Muscle layer of duodenum (tissue), 2 donors: ENCODE results near the gene UBN2.
"Not testable (repeated sequence)": the region's sequence is repeated elsewhere in the genome, so short reads cannot be mapped to it uniquely, and the experiment has no call there.

Source experiments
- H3K27ac ChIP-seq: one replicate; pipeline ENCODE4 v1.7.0; 2013; ENCODE audit warnings: mild to moderate bottlenecking, low read length
- H3K27me3 ChIP-seq: one replicate; pipeline ENCODE4 v1.7.0; 2013; ENCODE audit warnings: low read depth, mild to moderate bottlenecking, control low read depth, low read length
- H3K36me3 ChIP-seq, 2 donors: one replicate each; pipeline ENCODE4 v1.7.0; 2013; ENCODE audit warnings: low read length in 2 of 2, control low read depth in 1 of 2, mild to moderate bottlenecking in 1 of 2; ENCODE audit not compliant: insufficient read depth in 2 of 2, control insufficient read depth in 1 of 2
- H3K4me1 ChIP-seq, 2 donors: one replicate each; pipeline ENCODE4 v1.7.0; 2013; ENCODE audit warnings: low read length in 2 of 2, mild to moderate bottlenecking in 2 of 2, control low read depth in 1 of 2, moderate library complexity in 1 of 2; ENCODE audit not compliant: insufficient read depth in 2 of 2, control insufficient read depth in 1 of 2
- H3K4me3 ChIP-seq, 2 donors: one replicate each; pipeline ENCODE4 v1.7.0; 2013; ENCODE audit warnings: low read length in 2 of 2, low read depth in 1 of 2, mild to moderate bottlenecking in 1 of 2
- H3K9me3 ChIP-seq, 2 donors: one replicate each; pipeline ENCODE4 v1.7.0; 2013; ENCODE audit warnings: low read length in 2 of 2, control low read depth in 1 of 2, mild to moderate bottlenecking in 1 of 2; ENCODE audit not compliant: control insufficient read depth in 1 of 2
- donor health status: healthy.

Gene UBN2

GRCh38 chr7:139212133-139212532 lies 18.9 kb upstream of the UBN2 start:
- Histone ChIP-seq H3K9me3 (peaks cover 0 to 7% of the 10 kb centered on the region in 2 donors), H3K27ac (no peak overlapping the region), H3K27me3 (no peaks in the 10 kb centered on the region), H3K36me3 (no peaks in the 10 kb centered on the region), H3K4me1 (no peaks in the 10 kb centered on the region), H3K4me3 (no peak overlapping the region)

DNA sequence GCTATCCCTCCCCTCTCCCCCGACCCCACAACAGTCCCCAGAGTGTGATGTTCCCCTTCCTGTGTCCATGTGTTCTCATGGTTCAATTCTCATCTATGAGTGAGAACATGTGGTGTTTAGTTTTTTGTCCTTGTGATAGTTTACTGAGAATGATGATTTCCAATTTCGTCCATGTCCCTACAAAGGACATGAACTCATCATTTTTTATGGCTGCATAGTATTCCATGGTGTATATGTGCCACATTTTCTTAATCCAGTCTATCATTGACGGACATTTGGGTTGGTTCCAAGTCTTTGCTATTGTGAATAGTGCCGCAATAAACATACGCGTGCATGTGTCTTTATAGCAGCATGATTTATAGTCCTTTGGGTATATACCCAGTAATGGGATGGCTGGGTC lies 17.5 kb upstream of the UBN2 start:
- not testable (repeated sequence) for H3K4me1 ChIP-seq, H3K36me3 ChIP-seq, H3K4me3 ChIP-seq, H3K27me3 ChIP-seq, H3K27ac ChIP-seq, H3K9me3 ChIP-seq

GRCh38 chr7:139218173-139218572 lies 12.9 kb upstream of the UBN2 start:
- Histone ChIP-seq H3K4me3 (no peak overlapping the region), H3K27me3 (no peaks in the 10 kb centered on the region), H3K9me3 (no peaks in the 10 kb centered on the region), H3K4me1 (no peaks in the 10 kb centered on the region), H3K27ac (no peak overlapping the region), H3K36me3 (no peaks in the 10 kb centered on the region)

DNA sequence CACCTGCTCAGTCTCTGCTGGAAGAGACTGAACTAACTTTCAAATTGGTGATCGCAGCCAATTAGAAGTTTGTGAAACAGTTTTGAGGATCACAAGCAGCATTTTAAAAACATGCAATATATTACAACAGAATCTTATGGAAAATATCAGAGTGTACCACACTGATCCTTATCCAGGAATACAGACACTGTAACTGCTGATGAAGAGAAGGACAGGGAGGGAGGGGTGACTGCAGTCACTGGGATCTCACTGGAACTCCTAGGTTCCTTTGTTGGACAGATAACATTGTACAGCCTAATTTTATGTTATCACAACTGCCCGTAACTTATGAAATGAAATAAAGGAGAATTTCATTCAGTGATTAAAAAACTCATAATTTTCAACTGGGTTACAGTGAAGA lies 6.8 kb upstream of the UBN2 start:
- Histone ChIP-seq H3K27ac (no peak overlapping the region), H3K27me3 (no peaks in the 10 kb centered on the region), H3K9me3 (no peaks in the 10 kb centered on the region)

DNA sequence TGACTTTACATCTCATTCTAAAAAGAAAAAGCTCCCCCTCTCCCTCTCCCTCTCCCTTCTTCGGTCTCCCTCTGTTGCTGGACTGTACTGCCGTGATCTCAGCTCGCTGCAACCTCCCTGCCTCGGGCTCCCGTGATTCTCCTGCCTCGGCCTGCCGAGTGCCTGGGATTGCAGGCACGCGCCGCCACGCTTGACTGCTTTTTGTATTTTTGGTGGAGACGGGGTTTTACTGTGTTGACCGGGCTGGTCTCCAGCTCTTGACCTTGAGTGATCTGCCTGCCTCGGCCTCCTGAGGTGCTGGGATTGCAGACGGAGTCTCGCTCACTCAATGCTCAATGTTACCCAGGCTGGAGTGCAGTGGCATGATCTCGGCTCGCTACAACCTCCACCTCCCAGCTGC lies 6.2 kb upstream of the UBN2 start:
- H3K9me3 ChIP-seq, H3K4me3 ChIP-seq, H3K4me1 ChIP-seq, H3K27ac ChIP-seq, H3K36me3 ChIP-seq, H3K27me3 ChIP-seq: not testable (repeated sequence)

More for the DNA sequence above, 6.8 kb upstream of the UBN2 start:
- Histone ChIP-seq H3K36me3 (no peaks in the 10 kb centered on the region), H3K4me1 (no peaks in the 10 kb centered on the region), H3K4me3 (no peak overlapping the region)

DNA sequence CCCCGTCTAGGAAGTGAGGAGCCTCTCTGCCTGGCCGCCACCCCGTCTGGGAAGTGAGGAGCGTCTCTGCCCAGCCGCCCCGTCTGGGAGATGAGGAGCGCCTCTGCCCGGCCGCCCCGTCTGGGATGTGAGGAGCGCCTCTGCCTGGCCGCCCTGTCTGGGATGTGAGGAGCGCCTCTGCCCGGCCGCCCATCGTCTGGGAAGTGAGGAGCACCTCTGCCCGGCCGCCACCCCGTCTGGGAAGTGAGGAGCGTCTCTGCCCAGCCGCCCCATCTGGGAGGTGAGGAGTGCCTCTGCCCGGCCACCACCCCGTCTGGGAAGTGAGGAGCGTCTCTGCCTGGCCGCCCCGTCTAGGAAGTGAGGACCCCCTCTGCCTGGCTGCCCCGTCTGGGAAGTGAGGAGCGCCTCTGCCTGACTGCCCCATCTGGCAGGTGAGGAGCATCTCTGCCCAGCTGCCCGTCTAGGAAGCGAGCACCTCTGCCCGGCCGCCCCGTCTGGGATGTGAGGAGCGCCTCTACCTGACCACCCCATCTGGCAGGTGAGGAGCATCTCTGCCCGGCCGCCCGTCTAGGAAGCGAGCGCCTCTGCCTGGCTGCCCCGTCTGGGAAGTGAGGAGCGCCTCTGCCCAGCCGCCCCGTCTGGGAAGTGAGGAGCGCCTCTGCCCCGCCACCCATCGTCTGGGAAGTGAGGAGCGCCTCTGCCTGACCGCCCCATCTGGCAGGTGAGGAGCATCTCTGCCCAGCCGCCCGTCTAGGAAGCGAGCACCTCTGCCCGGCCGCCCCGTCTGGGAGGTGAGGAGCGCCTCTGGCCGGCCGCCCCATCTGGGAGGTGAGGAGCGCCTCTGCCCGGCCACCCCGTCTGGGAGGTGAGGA lies 5.5 kb upstream of the UBN2 start:
- not testable (repeated sequence) for H3K36me3 ChIP-seq, H3K4me3 ChIP-seq, H3K9me3 ChIP-seq, H3K27ac ChIP-seq, H3K4me1 ChIP-seq, H3K27me3 ChIP-seq

- H3K36me3 ChIP-seq, H3K27me3 ChIP-seq, H3K4me1 ChIP-seq, H3K4me3 ChIP-seq, H3K27ac ChIP-seq, H3K9me3 ChIP-seq: not testable (repeated sequence)
These were observed 4.9 kb upstream of the UBN2 start for GRCh38 chr7:139226158-139226515.

DNA sequence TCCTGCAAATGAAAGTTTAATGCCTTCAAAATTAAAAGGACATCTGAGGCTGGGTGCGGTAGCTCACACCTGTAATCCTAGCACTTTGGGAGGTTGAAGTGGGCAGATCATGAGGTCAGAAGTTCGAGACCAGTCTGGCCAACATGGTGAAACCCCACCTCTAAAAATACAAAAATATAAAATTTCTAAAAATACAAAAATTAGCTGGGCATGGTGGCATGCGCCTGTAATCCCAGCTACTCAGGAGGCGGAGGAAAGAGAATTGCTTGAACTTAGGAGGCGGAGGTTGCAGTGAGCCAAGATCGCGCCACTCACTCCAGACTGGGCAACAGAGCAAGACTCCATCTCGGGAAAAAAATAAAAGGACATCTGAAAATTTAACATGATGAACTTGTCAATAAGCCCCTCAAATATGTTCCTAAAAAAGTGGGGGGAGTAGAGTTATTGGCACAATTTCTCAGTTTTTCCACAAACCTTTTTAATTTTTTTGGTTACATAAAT lies 4.0 kb upstream of the UBN2 start:
- not testable (repeated sequence) for H3K4me1 ChIP-seq, H3K4me3 ChIP-seq, H3K9me3 ChIP-seq, H3K27ac ChIP-seq, H3K36me3 ChIP-seq, H3K27me3 ChIP-seq

DNA sequence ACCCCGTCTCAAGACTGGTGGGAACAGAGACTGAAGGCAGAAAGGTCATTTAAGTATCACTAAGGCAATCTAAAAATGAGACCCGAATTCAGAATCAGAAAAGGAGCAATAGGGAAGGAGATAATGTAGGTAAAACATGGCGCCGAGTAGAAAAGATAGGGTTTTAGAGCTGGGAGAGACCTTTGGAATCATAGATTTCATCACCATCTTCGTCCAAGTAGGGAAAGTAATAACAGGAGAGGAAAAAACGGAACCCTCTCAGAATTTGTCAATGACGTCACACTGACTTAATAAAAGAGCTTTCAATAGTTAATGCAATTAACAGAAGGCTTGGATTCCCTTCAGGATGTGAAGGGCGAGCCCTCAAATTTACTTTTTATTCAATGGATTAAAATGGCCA lies 1.0 kb upstream of the UBN2 start:
- Histone ChIP-seq H3K9me3 (no peaks in the 10 kb centered on the region), H3K4me1 (peaks cover 0 to 13% of the 10 kb centered on the region in 2 donors), H3K27me3 (no peaks in the 10 kb centered on the region), H3K36me3 (peaks cover 0 to 9% of the 10 kb centered on the region in 2 donors), H3K4me3 (peak overlapping the region; percentile 85 to 92), H3K27ac (no peak overlapping the region)

- Histone ChIP-seq H3K4me3 (peak overlapping the region; percentile 85 to 92), H3K4me1 (peaks cover 0 to 13% of the 10 kb centered on the region in 2 donors), H3K27me3 (no peaks in the 10 kb centered on the region), H3K27ac (peak overlapping the region; percentile 82), H3K36me3 (peaks cover 0 to 9% of the 10 kb centered on the region in 2 donors), H3K9me3 (no peaks in the 10 kb centered on the region)
These were observed 608 bp upstream of the UBN2 start for GRCh38 chr7:139230484-139230773.

GRCh38 chr7:139231513-139232376 lies 708 bp downstream of the UBN2 start:
- peaks cover 0 to 13% of the 10 kb centered on the region in 2 donors for H3K4me1 ChIP-seq

More at GRCh38 chr7:139231513-139232376, 708 bp downstream of the UBN2 start:
- H3K9me3 ChIP-seq, result no peaks in the 10 kb centered on the region
- H3K27ac ChIP-seq, result peak overlapping the region; percentile 82
- peak overlapping the region; percentile 85 to 92 for H3K4me3 ChIP-seq
- no peaks in the 10 kb centered on the region for H3K27me3 ChIP-seq
- H3K36me3 ChIP-seq, result peaks cover 0 to 9% of the 10 kb centered on the region in 2 donors
